Mesodermal cell (in vitro differentiated cells): Measurements from ENCODE around the gene ALX3.

Experiments
- H3K27ac ChIP-seq: 2 replicates; pipeline ENCODE4 v1.7.0; 2013; ENCODE audit warnings: mild to moderate bottlenecking, low read depth, low read length, moderate library complexity; ENCODE audit not compliant: severe bottlenecking
- H3K36me3 ChIP-seq: 2 replicates; pipeline ENCODE4 v1.7.1; 2013; ENCODE audit warnings: mild to moderate bottlenecking, low read length, moderate library complexity; ENCODE audit not compliant: control insufficient read depth, insufficient read depth
- H3K4me1 ChIP-seq: one replicate; pipeline ENCODE4 v1.7.1; 2013; ENCODE audit warnings: mild to moderate bottlenecking, low read length; ENCODE audit not compliant: insufficient read depth, control insufficient read depth, poor library complexity, severe bottlenecking
- H3K4me3 ChIP-seq: 2 replicates; pipeline ENCODE4 v1.7.0; 2013; ENCODE audit warnings: low read length, control low read depth, mild to moderate bottlenecking; ENCODE audit not compliant: insufficient read depth, poor library complexity, severe bottlenecking; ENCODE audit errors: extremely low read depth
- H3K9me3 ChIP-seq: 2 replicates; pipeline ENCODE4 v1.7.1; 2013; ENCODE audit warnings: mild to moderate bottlenecking, low read length, moderate library complexity; ENCODE audit not compliant: control insufficient read depth
- WGBS, 2 experiments: methylation state at CpG; one replicate each; pipeline ENCODE4 v1.1.5; 2013; ENCODE audit warnings: missing lambda C conversion rate in 2 of 2; ENCODE audit not compliant: insufficient coverage in 2 of 2; 5-methylcytosine and 5-hydroxymethylcytosine counted together

Gene ALX3

DNA sequence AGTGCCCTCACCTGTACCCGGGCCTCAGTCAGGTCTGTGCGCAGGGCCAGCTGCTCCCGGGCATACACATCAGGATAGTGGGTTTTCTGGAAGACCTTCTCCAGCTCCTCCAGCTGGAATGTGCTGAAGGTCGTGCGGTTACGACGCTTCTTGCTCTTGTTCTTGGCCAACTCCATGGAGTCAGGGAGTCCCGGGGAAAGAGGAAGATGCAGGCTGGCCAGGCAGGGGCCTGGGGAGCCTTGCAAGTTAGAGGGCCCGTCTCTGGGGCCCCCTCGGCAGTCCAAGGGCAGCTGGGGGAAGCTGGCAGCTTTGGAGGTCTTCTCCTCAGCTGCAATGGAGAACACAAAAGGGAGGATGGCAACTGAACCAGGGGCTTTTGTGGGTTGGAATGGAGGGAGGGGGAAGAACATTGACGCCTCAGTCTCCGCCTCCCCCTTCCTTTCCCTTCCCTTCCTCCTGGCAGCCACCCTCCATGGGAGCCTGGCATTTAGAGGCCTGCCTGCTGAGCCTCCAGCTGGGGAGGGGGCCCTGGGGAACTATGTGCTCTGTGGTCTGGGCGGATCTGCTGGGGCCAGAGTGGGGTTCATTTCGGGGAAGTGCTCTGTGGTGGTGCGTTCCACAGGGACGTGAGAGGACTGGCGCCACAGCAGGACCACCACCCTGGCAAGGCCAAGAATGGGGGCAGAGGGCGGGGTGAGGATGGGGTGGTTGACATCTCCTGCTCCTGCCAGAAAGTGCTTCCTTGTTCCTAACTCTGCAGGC lies 5.7 kb downstream of the ALX3 start:
- Histone ChIP-seq H3K4me1 (peaks cover 20% of the 10 kb centered on the region), H3K4me3 (no peak overlapping the region), H3K27ac (no peak overlapping the region), H3K9me3 (no peaks in the 10 kb centered on the region), H3K36me3 (peaks cover 19% of the 10 kb centered on the region)
- WGBS, 2 experiments, result 90 to 93% methylated on average over 10 to 15 of the region's 18 CpGs

DNA sequence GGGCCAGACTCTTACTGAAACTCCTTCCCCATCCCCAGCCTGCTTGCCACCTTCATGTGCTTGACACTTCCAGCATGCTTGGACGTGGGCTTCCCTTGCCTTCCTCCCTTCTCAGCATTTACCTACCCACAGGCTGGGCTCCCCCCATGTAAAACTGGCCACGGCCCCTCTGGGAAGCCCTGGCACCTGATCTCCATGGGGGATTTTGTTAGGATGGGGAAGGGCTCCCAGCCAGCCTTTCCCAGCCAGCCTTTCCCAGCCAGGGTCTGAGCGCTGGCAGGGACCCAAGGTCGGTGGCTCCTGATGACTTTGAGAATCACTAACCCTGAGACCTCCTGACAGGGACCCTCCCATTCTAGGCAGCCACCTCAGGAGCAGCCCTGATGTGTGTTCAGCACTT lies 6.7 kb downstream of the ALX3 start:
- H3K36me3 ChIP-seq, result peaks cover 19% of the 10 kb centered on the region
- no peaks in the 10 kb centered on the region for H3K9me3 ChIP-seq
- H3K4me3 ChIP-seq, result no peak overlapping the region
- H3K27ac ChIP-seq, result no peak overlapping the region
- 0 to 100% methylated on average over 1 to 2 of the region's 4 CpGs for WGBS, 2 experiments
- H3K4me1 ChIP-seq, result peaks cover 25% of the 10 kb centered on the region

DNA sequence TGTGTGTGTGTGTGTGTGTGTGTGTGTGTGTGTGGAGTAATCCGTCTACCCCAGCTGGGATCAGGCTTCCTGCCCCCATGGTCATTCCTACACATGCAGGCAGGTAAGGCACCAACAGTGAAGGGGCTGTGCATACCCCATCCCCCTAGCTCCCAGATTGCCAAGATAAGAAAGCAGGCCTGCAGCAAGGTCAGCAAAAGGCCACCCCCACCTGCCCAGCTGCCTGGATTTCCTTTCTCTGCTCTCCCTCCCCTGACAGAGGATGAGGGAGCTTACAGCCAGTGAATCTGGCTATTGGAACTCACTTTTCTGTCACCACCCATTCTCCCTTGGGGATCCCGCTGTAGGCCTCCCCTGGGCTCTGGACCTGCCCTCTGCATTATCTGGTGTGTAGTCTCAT lies 7.9 kb downstream of the ALX3 start:
- H3K4me1 ChIP-seq, result peaks cover 37% of the 10 kb centered on the region
- H3K36me3 ChIP-seq, result peaks cover 28% of the 10 kb centered on the region
- H3K27ac ChIP-seq, result no peak overlapping the region
- WGBS, 2 experiments, result no CpG with 5 or more reads among the region's 2 CpGs
- H3K4me3 ChIP-seq, result no peak overlapping the region
- no peaks in the 10 kb centered on the region for H3K9me3 ChIP-seq

DNA sequence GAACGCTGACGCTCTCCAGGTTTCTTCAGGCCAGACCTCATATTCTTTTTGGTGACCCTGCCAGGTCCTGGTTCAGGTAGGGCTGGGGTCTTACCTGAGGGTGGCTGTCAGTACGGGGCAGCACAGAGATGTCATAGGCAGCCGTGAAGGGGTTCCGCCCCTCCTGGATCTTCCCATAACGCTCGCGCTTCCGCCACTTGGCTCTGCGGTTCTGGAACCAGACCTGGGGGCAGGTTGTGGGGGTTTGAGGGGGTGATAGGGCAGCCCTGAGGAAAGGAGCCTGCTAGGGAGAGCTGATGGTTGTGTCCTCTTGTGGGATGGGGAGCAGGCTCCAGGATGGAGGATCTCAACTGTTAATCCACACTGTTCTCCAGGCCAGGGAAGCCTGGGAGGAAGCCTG lies 9.1 kb downstream of the ALX3 start:
- no peak overlapping the region for H3K27ac ChIP-seq
- 100% methylated on average over 3 to 10 of the region's 10 CpGs for WGBS, 2 experiments
- H3K36me3 ChIP-seq, result peaks cover 38% of the 10 kb centered on the region
- no peaks in the 10 kb centered on the region for H3K9me3 ChIP-seq
- peaks cover 49% of the 10 kb centered on the region for H3K4me1 ChIP-seq
- H3K4me3 ChIP-seq, result no peak overlapping the region

- peaks cover 45% of the 10 kb centered on the region for H3K36me3 ChIP-seq
- H3K4me3 ChIP-seq, result no peak overlapping the region
- WGBS, 2 experiments, result 94 to 98% methylated on average over 6 of the region's 7 CpGs
- no peak overlapping the region for H3K27ac ChIP-seq
- no peaks in the 10 kb centered on the region for H3K9me3 ChIP-seq
- peaks cover 55% of the 10 kb centered on the region for H3K4me1 ChIP-seq
These were observed 9.8 kb downstream of the ALX3 start for GRCh38 chr1:110060662-110061060.

- H3K4me3 ChIP-seq, result no peak overlapping the region
- 90 to 98% methylated on average over 6 of the region's 9 CpGs for WGBS, 2 experiments
- H3K36me3 ChIP-seq, result peaks cover 50% of the 10 kb centered on the region
- peak overlapping the region; percentile 90 for H3K27ac ChIP-seq
- no peaks in the 10 kb centered on the region for H3K9me3 ChIP-seq
- H3K4me1 ChIP-seq, result peaks cover 61% of the 10 kb centered on the region
These were observed 10.3 kb downstream of the ALX3 start for GRCh38 chr1:110060034-110060661.

- peak overlapping the region; percentile 90 for H3K27ac ChIP-seq
- 69 to 71% methylated on average over 2 to 5 of the region's 6 CpGs for WGBS, 2 experiments
- H3K4me1 ChIP-seq, result peaks cover 63% of the 10 kb centered on the region
- H3K36me3 ChIP-seq, result peaks cover 58% of the 10 kb centered on the region
- no peaks in the 10 kb centered on the region for H3K9me3 ChIP-seq
- H3K4me3 ChIP-seq, result no peak overlapping the region
These were observed 11.2 kb downstream of the ALX3 start for GRCh38 chr1:110059133-110059863.

DNA sequence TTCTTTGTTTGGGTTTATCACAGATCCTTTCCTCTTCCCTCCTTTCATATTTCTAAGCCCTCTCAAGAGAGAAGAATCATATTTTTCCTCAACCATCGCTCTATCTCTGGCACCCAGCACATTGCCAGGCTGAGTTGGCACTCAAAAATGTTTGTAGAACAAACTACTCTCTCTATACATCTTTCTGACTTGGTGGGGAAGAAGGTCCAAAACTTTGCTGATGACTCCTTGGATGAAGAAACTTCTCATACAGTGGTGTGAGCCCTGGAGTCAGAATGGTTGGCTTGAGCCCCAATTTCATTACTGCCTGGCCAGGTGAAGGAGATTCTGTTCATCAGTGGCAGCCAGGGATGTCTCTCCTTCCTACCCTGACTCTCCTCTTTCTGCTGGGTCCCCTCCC lies 11.9 kb downstream of the ALX3 start:
- peaks cover 65% of the 10 kb centered on the region for H3K36me3 ChIP-seq
- peak overlapping the region; percentile 81 for H3K27ac ChIP-seq
- H3K9me3 ChIP-seq, result no peaks in the 10 kb centered on the region
- no CpG with 5 or more reads among the region's 1 CpG for WGBS, 2 experiments
- H3K4me1 ChIP-seq, result peaks cover 63% of the 10 kb centered on the region
- H3K4me3 ChIP-seq, result no peak overlapping the region

DNA sequence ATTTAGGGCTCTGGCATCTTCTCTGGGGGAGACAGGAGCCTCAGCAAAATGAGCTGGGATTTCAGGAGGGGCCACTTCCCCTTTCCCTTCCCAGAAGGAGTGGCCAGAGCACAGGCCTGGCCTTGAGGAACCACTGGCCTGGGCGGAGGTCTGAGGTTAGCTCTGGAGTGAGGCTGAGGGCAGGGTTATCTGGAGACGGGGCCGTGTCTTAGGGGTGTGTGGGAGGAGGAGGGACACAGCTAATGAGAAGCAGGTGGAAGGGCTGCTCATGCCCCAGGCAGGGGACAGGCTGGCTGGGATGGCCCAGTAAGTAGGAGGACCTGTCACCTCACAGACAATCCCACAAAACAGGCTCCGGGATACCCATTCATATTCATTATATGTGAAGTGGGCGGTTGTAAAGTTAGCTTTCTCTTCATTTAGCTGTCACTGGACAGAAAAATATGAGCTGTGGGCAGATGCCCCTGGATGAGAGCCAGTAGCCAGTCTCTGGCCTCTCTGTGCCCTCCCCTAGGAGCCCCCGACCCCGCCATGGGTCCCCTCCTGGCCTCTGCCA lies 12.4 kb downstream of the ALX3 start:
- 88 to 92% methylated on average over 4 to 5 of the region's 7 CpGs for WGBS, 2 experiments
- Histone ChIP-seq H3K27ac (peak overlapping the region; percentile 81), H3K36me3 (peaks cover 69% of the 10 kb centered on the region), H3K4me1 (peaks cover 68% of the 10 kb centered on the region), H3K4me3 (no peak overlapping the region), H3K9me3 (no peaks in the 10 kb centered on the region)

DNA sequence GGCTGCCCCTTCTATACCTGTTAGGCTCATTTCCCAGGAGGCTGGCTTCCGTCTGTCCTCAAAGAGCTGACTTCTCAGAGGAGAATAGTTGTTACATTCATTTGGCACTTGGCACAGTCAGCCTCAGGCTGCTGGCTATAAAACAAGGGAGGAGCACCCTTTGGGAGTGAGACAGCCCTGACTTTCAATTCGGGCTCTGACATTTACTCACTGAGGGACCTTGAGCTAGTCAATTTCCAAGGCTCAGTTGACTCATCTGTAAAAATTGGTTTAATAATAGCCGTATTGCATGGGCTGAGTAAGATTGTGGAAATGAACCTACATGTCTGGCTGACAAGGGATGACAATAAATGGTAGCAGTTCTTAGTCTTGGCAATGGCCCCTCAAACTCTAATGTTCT lies 13.7 kb downstream of the ALX3 start:
- Histone ChIP-seq H3K36me3 (peaks cover 77% of the 10 kb centered on the region), H3K4me1 (peaks cover 71% of the 10 kb centered on the region), H3K27ac (no peak overlapping the region), H3K4me3 (no peak overlapping the region), H3K9me3 (no peaks in the 10 kb centered on the region)
- 90 to 94% methylated on average over 2 to 3 of the region's 3 CpGs for WGBS, 2 experiments
